HG02798 (cell line): ENCODE data around the gene HEXD.
"Not testable (repeated sequence)": the region's sequence is repeated elsewhere in the genome, so short reads cannot be mapped to it uniquely, and the experiment has no call there.

Experiments
- ATAC-seq: cut with Tn5 transposase; IDR thresholded peaks from one replicate; pipeline ENCODE4 v1.9.1; 2021; ENCODE audit warnings: mild to moderate bottlenecking; ENCODE audit not compliant: unreplicated experiment, poor library complexity

The HEXD gene

GRCh38 chr17:82382220-82382932, 35.8 kb upstream of the HEXD start:
- not testable (repeated sequence) for ATAC-seq

- ATAC-seq: no peak
Observed at GRCh38 chr17:82382933-82383255, 35.3 kb upstream of the HEXD start.

DNA sequence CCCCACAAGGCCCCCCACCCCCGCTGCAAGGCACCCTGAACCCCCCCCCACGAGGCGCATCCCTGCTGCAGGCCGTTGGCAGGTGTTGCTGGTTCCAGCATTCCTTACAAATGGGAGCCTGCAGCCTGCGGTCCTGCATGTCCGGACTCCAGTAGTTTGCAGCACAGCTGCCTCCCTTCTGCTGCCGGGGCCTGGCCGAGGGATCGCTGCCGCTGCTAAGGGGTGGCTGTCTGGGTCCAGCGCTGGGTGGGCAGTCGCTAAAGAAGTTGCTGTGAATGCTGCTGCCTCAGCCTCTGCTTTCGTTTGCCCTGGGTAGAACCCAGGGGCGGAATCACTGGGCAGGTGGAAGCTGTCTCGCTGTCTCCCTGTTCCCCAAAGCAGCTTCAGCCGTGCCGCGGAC, 34.7 kb upstream of the HEXD start:
- ATAC-seq: no peak

DNA sequence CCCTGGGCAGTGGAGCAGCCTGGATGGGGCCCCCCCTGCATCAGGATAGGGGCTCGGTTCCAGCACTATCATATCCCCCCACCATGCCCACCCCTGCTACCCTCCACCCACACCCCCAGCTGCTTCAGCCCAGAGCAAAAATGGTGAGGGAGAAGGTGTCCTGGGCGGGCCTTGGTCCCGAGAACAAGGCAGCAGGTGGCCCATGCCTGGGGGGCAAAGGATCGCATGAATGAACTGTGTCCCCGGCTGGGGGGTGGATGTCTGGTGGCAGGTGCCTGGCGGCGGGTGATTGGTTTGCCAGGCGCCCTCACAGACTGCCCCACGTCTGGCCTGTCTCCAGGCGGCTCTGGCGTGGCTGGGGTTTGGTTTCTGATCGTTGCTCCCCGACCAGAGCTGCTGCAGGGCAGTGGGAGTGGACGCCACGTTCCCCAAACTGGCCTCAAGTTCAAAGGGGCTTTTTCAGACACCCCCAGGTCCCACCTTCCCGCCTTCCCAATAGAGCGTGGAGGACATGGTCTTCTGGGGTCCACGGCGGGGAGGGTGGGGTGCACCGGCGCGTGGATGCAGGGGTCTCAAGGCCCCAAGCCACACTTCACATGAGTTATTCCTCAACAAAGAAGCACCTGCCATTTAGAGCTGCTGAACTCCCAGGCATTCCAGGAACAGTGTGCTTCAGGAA, 34.0 kb upstream of the HEXD start:
- ATAC-seq: no peak

- ATAC-seq: no peak
Observed at GRCh38 chr17:82384730-82385481, 33.2 kb upstream of the HEXD start.

GRCh38 chr17:82385559-82386254, 32.4 kb upstream of the HEXD start:
- ATAC-seq: no peak

DNA sequence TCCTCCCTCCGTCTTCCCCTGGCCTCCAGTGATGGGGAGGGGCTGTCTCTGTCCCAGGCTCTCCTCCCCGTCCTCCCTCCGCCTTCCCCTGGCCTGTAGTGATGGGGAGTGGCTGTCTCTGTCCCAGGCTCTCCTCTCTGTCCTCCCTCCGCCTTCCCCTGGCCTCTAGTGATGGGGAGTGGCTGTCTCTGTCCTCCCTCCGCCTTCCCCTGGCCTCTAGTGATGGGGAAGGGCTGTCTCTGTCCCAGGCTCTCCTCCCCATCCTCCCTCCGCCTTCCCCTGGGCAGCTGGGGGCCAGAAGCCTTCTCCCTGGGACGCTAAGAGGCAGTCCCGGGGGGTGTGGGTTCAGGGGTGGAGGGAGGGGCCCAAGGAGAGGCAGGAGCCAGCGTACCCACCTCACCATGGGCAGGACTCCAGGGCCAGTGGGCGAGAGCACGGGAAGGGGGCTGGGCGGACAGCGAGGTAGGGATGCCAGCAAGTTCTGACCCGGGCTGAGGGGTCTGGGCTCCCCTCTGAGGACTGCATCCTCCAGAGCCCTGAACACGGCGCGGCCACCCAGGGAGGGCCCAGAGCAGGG, 31.8 kb upstream of the HEXD start:
- no peak for ATAC-seq

DNA sequence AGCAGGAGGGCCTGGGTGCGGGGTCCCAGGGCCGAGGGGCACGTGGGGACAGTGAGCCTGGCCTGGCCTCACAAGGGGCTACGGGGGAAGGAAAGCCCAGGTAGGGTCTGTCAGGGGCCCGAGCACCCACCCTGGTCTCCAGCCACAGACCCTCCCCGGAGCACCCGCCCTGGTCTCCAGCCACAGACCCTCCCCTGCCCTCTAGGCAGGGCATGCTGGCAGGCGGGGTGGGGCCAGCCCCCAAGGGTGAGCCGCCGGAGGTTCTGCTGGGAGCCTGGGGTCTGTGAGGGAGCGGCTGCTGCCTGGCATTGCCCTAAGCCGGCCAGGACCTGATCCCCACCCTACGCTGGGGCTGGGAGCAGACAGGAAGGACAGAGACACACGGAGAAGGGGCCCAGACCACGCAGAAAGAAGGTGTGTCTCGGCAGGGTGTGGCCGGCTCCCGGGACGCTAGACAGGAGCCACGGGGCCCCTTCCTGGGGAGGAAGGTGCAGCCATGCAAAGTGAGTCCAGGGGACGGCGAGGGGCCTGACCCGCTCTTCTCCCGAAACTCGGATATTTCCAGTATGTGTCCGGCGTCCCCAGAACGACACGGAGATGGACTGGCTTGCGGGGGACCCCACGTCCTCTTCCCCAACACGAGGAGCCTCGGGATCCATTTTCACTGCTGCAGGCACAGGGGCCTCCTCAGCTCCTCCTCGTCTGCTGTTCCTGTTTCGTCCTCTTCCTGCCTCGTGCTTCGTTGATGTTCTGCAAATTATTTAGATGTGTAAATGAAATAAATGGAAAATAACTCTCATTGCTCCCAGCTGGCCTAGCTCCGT, 31.1 kb upstream of the HEXD start:
- no peak for ATAC-seq

- no peak for ATAC-seq
Observed at GRCh38 chr17:82387705-82388106, 30.4 kb upstream of the HEXD start.

DNA sequence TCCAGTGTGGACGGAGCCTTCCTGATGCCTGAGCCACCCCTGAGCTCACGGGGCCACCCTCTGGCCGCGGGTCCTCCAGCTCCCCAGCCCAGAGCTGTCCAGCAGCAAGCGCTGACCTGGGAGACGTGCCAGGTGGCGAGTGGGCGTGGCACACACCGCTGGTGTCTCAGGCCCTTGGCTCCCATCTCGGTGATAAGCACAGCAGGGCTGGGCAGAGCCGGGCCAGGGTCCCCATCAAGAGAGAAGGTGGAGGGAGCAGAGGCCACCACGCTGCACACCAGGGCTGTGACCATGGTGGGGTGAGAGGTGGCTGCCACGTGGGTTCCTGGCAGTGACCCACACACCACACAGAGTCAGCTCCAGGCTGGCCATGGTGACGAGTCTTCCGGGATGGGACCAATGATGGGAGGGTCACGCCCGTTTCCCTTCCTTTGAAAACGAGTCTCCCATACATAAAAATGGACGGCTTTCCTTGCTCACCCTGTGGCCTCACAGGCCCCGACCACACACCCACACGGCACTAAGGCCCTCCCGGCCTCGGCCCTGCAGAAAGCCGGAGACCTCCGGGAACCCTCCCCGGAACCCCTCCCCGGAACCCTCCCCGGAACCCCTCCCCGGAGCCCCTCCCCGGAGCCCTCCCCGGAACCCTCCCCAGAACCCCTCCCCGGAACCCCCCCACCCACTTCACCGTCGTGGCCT, 29.8 kb upstream of the HEXD start:
- no peak for ATAC-seq

- no peak for ATAC-seq
Observed at GRCh38 chr17:82388922-82389283, 29.2 kb upstream of the HEXD start.

DNA sequence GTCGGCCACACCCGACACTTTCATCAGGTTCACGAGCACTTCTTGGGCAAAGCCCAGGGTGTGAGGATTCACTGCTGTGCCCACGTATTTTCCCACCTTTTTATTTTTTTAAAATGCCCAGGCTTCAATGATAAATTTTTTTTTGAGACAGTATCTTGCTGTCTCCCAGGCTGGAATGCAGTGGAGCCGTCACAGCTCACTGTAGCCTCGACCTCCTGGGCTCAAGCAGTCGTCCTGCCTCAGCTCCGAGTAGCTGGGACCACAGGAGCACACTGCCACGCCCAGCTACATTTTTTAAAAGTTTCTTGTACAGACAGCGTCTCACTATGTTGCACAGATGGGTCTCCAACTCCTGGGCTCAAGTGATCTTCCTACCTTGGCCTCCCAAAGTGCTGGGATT, 28.8 kb upstream of the HEXD start:
- no peak for ATAC-seq

DNA sequence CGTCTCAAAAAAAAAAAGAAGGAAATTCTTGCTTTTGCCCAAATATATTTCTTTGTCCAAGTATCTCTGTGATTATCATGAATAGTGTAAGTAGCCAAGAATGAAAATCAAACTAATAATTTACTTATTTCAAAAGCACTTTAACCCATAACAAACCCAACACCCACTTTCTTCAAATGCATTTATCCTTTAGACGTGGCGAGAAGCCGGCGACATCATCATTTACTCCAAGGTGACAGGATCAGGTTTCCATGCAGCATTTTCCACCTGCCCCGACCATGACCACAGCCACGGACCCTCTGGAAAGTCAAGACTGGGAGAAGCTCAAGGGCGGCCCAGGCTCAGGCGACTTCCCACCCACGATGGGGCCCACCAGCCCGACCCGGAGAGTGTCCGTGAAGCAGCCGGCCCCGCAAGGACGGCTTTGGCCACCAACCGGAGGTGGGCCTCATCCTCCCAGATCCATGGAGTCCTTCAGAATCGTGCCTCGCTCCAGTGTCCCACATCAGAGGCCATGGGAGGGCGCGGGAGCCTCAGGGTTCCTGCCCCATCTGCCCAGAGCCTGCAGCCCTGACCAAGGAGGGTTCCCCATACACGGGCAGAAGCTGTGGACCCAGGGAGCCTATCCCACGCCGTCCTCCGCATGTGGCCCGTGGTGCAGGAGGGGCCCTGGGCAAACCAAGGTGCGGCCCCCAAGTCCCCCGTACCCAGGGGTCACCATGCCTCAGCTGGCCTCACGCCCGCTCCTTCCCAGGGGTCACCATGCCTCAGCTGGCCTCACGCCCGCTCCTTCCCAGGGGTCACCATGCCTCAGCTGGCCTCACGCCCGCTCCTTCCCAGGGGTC, 27.9 kb upstream of the HEXD start:
- no peak for ATAC-seq

- ATAC-seq: no peak
Observed at GRCh38 chr17:82390860-82391435, 27.2 kb upstream of the HEXD start.

GRCh38 chr17:82391496-82392066, 26.6 kb upstream of the HEXD start:
- no peak for ATAC-seq

- no peak for ATAC-seq
Observed at GRCh38 chr17:82392209-82392920, 25.8 kb upstream of the HEXD start.

GRCh38 chr17:82392941-82393340, 25.2 kb upstream of the HEXD start:
- ATAC-seq: no peak
